GDM1 (cell line): Measurements from ENCODE around the gene CDH4.

ENCODE experiments used
- DNase-seq: peaks from one replicate; lab custom pipeline; 2025; lab: John Stamatoyannopoulos, UW

Gene CDH4

DNA sequence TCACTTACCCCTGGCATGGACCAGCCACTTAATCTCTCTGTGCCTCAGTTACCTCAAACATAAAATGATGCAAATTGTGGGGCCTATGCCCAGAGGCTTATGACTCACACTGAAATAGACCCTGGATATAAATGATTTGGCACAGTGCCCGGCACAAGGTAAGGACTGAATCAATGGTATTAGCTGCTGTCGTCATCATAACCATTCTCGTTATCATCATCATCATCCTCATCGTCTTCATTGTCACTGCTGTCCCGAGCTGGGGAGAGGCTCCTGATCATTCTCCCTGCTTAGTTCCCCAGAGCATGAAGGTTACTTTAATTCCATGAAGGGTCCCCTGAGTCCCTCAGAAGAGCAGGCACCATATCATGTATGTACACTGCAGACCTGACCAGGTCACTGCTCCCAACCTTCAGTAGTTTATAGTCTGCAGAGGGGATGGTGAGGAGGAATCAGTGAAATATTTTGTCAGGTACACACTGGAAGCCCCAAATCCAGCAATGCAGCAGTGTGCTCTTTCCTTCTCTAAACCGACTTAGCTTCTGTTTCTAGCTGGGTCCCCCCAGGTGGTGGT, 664.3 kb downstream of the CDH4 start:
- no peak for DNase-seq

DNA sequence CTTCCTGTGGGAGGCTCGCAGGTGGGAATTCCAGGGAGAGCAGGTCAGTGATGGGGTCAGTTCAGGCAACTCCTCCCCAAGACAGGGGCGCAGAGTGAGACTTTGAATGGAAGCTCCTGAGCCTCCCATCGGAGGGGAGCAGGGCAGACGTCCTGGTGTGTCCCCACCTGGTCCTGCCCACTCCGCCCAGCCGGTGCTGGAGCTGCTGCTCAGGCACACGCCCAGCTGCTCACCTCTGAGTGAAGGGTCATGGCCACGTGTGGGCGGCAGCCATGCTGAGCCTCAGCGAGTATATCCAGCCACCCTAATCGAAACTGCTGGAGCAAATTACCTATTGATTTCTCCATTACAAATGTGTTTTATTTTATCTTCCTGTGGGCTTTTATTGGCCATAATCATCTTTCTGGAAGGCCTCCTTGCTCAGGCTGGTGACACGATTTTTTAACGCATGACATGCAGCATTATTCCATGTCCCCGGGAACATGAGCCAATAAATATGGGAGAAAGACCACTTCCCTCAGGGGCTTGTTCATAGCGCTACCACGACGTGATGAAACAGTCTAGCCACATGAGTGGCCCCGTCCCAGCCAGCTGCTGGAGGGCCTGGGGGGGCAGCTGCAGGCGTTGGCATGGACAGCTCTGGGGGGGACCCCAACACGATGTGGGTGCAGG, 665.5 kb downstream of the CDH4 start:
- no peak for DNase-seq

DNA sequence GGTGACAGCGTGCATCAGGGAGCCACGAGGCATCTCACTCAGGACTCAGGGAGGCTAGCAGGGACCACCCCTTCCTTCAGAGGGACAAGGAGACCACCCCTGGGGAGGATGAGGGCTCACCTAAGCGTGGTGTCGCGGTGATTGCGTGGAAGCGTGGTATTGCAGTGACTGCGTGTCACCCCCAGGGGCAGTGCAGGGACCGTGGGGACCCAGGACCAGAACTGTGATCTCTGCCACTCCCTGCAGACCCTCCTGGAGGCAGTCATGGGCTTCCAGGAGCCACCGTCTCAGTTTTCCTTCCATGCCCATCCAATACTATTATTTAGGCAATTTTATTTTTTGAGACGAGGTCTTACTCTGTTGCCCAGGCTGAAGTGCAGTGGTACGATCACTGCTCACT, 666.5 kb downstream of the CDH4 start:
- no peak for DNase-seq

DNA sequence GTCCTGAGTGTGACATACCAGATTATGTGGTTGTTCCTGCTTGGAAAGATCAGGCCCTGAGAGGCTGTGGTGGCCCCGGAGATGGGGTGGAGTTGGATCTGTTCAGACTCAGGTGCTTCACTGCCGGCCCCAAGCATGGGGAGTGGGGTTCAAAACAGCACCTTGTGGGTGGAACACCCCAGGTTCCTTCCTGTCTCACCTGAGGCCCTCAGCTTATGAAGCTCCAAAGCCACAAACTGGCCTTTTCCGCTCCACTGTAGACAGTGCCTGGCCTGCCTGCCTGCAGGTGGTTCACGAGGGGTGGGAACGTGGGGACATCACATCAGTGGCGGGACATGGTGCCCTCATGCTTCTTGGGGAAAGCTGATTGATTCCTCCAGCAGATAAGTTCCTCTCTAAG, 667.2 kb downstream of the CDH4 start:
- no peak for DNase-seq

DNA sequence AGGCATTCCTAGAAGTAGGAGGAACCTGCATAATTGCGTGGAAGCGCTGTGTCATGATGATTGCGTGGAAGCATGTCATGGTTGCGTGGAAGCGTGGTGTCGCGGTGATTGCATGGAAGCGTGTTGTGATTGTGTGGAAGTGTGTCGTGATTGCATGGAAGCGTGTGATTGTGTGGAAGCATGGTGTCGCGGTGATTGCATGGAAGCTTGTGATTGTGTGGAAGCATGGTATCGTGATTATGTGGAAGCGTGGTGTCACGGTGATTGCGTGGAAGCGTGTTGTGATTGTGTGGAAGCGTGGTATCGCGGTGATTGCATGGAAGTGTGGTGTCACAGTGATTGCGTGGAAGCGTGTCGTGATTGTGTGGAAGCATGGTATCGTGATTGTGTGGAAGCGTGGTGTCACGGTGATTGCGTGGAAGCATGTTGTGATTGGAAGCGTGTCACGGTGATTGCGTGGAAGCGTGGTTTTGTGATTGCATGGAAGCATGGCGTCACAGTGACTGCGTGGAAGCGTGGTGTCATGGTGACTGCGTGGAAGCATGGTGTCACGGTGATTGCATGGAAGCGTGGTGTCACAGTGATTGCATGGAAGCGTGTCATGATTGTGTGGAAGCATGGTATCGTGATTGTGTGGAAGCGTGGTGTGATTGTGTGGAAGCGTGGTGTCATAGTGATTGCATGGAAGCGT, 667.8 kb downstream of the CDH4 start:
- no peak for DNase-seq

DNA sequence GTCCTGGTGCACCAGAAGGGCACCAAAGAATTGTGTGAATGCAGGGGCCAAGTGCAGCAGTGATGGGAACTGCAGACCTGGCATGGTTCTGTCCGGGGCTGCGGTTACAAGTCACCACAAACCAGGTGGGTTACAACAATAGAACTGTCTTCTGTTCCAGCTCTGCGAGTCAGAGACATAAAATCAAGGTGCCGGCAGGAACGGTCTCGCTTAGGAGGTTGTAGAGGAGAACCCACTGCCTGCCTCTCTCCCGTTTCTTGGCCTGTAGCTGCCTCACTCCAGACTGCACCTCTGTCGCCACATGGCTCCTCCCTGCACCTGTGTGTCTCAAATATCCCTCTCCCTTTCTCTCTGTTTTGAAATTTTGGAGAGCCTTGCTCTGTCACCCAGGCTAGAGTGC, 670.4 kb downstream of the CDH4 start:
- no peak for DNase-seq

DNA sequence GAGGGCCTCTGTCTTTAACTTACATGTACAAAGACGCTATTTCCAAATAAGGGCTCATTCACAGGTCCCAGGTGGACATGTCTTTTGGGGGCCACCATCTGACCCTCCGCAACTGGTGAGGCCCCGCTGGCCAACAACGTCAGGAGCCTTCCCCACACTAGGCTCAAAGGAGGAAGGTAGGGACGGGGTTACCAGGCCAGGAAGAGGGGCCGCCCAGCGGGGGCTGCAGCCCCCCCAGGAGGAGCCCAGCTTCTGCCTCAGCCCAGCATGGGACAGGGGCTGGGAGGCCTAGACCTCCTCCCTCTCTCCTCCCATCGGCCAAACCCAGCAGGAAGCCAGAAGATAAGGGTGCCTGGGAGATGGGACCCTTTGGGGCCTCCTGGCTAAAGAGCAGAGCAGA, 670.9 kb downstream of the CDH4 start:
- DNase-seq, result no peak

DNA sequence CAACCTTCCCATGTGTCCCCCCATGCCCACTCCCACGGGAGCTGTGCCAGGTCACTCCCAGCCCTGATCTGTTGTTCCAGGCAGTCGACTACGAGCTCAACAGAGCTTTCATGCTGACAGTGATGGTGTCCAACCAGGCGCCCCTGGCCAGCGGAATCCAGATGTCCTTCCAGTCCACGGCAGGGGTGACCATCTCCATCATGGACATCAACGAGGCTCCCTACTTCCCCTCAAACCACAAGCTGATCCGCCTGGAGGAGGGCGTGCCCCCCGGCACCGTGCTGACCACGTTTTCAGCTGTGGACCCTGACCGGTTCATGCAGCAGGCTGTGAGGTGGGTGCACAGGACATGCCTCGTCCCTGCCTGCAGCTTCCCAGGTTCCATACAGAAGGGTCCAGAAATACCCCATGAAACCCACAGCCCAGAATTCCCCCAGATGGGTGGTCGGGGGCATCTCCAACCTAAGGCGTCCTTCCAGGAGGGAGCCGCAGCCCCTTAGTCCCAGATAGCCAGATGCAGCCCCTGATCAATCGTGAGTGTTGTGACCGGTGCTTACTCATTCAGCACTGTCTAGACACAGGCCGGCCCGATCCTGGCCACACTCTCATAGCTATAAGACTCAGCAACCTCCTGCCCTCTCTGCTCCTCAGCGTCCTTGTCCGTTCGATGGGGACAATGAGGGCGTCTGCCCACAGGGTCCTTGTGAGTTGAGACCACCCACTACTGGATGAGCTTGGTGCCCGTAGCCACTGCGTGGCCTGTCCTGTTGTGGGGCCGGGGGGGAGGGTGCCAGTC, 671.5 kb downstream of the CDH4 start:
- DNase-seq, result no peak

DNA sequence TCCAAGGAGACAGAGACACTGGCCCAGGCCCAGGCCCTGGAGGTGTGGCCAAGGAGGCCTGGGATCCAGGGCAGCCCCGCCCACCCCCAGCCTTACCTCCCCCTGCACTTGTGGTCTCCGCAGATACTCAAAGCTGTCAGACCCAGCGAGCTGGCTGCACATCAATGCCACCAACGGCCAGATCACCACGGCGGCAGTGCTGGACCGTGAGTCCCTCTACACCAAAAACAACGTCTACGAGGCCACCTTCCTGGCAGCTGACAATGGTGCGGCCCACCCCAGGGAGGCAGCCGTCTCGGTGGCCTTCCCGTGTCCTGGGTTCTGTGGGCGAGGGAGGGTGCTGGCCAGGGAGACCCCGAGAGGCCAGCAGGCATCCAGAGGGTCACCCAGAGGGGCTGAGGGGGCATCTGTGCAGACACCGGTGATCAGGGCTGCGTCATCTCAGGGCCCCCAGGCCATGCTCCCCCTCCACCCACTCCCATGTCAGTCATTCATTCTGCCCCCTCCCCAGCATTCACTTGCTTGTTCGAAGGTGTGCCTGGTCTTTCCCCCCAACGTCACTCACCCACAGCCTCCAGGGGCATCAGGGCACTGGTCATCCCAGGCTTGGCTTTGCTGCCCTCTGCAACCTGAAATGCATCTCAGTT, 672.3 kb downstream of the CDH4 start:
- DNase-seq, result no peak

DNA sequence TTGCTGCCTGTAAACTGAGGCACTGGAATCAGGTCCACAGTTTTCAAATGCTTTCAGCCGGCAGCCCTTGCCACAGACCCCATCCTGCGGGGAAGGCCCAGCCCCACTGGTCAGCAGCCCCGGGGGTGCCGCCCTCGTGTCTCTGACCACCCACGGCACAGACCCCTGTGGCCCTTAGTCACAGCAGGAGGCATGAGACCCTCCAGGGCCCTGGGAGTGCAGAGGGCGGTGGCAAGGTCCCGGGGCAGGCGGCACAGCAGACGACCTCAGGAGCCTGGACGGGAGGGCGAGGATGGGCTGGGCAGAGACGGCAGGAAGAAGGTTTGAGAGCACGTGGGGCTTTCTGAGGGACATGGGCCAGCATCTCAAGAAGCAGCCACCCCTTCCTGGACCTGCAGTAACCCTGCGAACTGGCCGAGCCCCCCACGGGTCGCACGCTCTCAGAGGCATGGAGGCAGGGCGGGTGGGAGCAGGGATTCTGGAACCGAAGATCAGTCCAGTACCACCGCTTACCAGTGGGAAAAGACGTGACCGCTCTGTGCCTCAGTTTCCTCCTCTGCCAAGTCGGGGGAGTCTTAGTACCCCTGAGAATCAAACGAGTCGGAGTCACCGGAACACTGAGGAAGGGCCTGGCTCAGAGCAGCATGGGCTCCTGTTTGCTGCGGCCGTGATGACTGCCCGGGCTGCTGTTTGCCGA, 672.9 kb downstream of the CDH4 start:
- no peak for DNase-seq

DNA sequence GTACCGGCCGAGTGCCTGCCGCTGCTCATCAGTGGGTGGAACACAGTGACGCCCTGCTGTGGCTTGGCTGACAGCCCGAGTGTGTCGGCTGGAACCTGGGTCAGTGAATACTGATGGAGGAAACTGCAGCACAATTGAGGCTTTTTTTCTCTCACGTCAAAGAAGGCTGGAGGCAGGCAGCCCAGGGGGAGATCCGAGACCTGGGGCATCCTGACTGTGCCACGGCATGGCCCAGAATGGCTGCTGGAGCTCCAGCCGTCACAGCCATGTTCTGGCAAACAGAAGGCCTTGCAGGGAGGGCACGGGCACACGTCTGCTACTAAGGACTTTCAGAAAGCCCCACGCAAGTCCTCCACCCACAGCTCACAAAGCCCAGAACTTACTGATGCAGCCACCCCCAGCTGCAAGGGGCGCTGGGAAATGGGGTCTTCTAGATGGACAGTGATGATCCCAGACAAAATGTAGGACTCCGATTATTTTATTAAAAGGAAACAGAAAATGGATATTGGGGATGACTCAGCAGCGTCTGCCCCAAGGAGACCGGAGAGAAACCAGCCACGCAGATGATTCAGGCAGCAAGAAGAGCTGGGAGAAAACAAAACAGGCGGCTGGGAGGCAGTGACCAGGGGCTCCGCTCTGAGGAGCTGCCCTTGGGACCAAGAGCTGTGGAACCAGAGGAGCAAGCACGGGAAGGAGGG, 673.6 kb downstream of the CDH4 start:
- no peak for DNase-seq

DNA sequence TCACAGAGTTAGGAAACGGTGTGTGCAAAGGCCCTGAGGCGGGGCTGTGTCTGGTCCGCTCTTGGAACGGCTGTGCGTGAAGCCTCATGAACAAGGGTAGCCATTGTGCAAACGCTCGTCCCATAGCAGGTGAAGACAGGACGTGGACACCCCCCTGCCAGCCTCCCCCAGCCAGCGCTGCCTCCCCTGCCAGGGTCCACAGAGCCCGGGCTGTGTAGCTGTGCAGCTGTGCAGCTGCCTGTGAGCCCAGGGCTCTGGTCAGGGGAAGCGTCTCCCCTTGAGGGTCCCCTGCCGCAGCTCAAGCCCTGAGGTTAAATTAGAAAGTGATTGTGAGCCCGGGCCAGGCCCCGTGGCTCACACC, 674.2 kb downstream of the CDH4 start:
- DNase-seq, result no peak

DNA sequence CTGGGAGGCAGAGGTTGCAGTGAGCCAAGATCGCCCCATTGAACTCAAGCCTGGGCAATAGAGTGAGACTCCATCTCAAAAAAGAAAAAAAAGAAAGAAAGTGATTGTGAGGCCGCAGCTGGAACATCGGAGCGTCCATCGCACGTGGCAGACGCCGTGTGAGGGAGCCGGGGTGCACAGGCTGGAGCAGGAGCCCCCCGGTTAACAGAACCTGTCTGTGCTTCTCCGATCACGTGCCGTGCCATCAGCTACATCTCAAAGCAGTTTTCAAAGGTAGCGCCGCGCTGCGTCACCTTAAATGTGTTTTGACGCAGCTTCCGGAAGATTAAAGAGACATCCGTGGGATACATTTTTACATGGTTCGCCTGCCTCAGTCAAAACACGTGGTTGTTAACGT, 674.7 kb downstream of the CDH4 start:
- DNase-seq, result no peak

DNA sequence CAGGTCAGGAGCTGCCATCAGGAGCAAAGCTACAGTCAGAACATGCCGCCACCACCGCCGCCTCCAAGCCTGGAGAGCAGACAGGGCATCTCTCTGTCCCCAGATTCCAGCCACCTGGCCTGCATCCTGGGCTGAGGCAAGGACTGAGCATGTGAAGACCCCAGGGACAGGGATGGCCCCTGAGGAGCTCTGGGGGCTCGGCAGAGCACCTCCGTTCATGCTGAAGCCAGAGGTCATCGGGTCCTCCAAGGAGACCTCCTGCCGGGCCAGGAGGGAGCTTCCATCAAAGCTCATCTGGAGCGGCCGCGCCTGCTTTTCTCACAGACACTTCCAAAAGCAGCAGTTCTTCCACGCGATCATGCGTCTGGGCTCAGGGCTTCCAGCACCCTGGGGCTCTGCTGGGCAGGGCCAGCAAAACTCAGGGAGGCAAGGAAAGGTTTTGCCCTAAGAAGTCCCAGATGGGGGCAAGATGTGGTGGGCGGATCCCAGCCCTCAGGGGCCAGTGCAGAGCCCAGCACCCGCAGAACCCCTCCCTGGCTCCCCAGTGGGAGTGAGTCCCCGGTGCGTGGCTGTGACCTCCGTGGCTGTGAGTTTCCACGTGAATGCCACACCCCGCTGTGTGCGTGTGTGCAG, 675.2 kb downstream of the CDH4 start:
- no peak for DNase-seq

DNA sequence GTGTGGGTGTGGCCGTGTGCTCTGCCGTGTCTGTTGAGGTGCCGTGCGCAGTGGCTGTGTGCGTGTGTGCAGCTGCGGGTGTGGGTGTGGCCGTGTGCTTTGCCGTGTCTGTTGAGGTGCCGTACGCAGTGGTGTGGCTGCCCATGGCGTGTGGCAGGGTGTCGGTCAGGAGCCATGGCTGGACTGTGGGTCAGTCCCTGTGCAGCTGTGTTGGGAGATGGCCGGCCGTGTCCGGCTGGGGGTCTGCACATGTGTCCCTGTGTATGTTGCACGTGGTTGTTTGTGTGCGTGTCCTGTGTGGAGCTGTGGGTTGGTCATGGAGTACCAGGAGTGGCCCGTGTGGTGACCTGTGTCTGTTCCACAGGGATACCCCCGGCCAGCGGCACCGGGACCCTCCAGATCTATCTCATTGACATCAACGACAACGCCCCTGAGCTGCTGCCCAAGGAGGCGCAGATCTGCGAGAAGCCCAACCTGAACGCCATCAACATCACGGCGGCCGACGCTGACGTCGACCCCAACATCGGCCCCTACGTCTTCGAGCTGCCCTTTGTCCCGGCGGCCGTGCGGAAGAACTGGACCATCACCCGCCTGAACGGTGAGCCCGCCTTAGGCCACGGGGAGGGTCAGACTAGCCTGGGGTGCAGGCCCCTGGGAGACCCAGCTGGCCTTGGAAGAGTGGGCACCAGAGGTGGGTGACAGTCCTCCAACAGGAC, 675.9 kb downstream of the CDH4 start:
- no peak for DNase-seq

DNA sequence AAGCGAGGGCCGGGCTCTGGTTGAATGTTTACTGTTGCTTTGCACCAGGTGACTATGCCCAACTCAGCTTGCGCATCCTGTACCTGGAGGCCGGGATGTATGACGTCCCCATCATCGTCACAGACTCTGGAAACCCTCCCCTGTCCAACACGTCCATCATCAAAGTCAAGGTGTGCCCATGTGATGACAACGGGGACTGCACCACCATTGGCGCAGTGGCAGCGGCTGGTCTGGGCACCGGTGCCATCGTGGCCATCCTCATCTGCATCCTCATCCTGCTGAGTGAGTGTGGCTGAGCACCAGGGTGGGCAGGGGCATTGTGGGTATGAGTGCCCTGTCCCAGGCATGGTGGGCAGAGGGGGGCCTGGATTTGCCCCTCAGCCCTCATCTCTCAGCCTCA, 677.5 kb downstream of the CDH4 start:
- no peak for DNase-seq

DNA sequence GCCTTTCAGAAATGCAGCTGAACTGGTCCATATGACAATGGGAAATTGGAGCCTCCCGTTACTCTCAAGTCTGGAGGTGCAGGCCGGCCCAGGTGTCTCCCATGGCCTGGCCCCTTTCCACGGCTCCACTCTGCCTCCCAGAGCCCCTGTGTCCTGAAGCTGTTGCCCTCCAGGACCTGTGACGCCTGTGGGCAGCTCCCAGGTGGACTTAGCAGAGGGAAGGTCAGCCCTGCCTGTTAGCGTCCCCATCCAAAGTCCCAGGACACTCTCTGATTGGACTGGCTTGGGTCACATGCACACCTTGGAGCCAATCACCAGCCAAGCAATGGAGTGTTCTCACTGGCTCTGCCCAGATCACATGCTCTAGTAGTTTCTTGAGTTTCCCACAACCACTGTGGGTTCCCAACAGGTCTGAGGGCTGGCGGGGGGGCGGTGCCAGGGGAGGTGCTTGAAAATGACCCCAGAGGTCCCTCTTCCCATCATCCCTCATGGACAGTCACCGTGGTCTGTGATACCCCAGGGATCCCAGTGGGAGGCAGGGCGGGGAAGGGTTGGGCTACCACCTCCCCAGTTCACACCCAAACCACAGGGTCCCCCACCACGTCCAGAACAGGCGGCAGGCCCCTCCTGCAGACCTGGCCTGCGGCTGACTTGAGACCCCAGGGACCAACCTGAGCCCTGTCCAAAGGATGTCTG, 678.1 kb downstream of the CDH4 start:
- DNase-seq, result no peak

DNA sequence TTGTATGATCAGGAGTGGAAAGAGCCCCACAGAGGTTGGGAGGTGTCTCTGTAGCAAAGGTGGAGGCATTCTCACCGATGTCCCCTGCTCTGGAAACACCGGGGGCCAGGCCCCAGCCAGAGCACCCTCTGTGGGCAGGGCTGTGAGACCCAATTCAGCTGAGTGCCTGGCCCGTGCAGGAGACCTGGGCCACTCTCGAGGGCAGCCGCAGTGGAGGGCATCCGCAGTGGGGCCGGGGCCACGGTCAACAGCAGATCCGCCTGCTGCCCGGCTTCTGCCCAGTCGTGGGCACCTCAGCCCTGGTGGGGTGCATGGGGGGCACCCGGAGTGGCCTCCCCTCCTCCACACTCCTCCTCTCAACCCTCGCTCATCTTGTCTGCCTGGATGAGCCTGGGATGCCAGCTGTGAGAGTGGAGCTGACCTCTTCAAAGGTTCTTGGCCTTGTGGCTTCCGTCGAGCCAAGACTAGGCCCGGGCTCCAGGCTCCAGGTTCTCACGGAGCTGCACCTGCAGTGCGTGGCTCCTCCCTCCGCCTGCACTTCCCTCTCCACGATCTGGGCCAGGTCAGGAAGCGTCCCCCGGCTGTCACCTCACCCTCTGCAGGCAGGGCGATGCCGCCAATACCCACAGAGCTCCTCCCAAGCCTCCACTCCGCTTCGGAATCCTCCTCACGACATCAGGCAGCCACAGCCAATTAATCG, 678.9 kb downstream of the CDH4 start:
- no peak for DNase-seq
